SHP77 (cell line): ENCODE measurements around the gene CACNA1I.

ENCODE experiments used
- DNase-seq, 2 experiments: peaks; one replicate each; lab custom pipeline; 2025; lab: John Stamatoyannopoulos, UW

CACNA1I gene

GRCh38 chr22:39669432-39669831, 98.9 kb downstream of the CACNA1I start:
- no peak for DNase-seq

- no peak for DNase-seq
Observed at GRCh38 chr22:39671936-39672335, 101.4 kb downstream of the CACNA1I start.

GRCh38 chr22:39674536-39674935, 104.0 kb downstream of the CACNA1I start:
- DNase-seq: no peak

- DNase-seq: no peak
Observed at GRCh38 chr22:39675947-39676346, 105.4 kb downstream of the CACNA1I start.

- no peak for DNase-seq
Observed at GRCh38 chr22:39677967-39678366, 107.4 kb downstream of the CACNA1I start.

GRCh38 chr22:39678862-39679490, 108.4 kb downstream of the CACNA1I start:
- DNase-seq: no peak

- no peak for DNase-seq
Observed at GRCh38 chr22:39679652-39680051, 109.1 kb downstream of the CACNA1I start.

GRCh38 chr22:39680486-39680885, 109.9 kb downstream of the CACNA1I start:
- DNase-seq: no peak

GRCh38 chr22:39681038-39681861, 110.7 kb downstream of the CACNA1I start:
- DNase-seq: no peak

GRCh38 chr22:39682994-39683393, 112.4 kb downstream of the CACNA1I start:
- DNase-seq: no peak

GRCh38 chr22:39683639-39684038, 113.1 kb downstream of the CACNA1I start:
- no peak for DNase-seq

GRCh38 chr22:39684702-39685281, 114.2 kb downstream of the CACNA1I start:
- DNase-seq: no peak

- no peak for DNase-seq
Observed at GRCh38 chr22:39685336-39686177, 115.0 kb downstream of the CACNA1I start.

GRCh38 chr22:39686178-39686620, 115.6 kb downstream of the CACNA1I start:
- no peak for DNase-seq

GRCh38 chr22:39686776-39687525, 116.4 kb downstream of the CACNA1I start:
- no peak for DNase-seq

- no peak for DNase-seq
Observed at GRCh38 chr22:39688186-39688785, 117.7 kb downstream of the CACNA1I start.

- no peak for DNase-seq
Observed at GRCh38 chr22:39689421-39689820, 118.9 kb downstream of the CACNA1I start.

GRCh38 chr22:39690881-39691605, 120.5 kb downstream of the CACNA1I start:
- no peak for DNase-seq

GRCh38 chr22:39693943-39694500, 123.5 kb downstream of the CACNA1I start:
- DNase-seq: no peak
